ENCODE data around the gene ZNF578.
"Not testable (repeated sequence)": the region's sequence is repeated elsewhere in the genome, so short reads cannot be mapped to it uniquely, and the experiment has no call there.

Gene ZNF578

DNA sequence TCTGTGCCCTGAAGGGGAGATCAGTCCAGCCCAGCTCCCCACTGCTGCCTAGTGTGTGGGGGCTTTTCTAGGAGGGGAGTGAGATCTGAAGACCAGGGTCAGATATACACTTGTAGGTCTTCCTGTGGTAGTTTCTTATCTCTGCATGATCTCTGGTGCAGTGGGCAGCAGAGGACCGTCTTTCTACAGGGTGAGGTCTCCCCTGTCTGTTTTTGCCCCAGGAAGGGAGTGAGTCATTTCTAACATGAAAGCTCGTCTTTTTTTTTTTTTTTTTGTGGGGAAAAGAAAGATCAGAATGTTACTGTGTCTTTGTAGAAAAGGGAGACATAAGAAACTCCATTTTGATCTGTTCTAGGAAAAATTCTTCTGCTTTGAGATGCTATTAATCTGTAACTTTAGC is 65.3 kb downstream of the ZNF578 start:
- DNase-seq, result no peak

DNA sequence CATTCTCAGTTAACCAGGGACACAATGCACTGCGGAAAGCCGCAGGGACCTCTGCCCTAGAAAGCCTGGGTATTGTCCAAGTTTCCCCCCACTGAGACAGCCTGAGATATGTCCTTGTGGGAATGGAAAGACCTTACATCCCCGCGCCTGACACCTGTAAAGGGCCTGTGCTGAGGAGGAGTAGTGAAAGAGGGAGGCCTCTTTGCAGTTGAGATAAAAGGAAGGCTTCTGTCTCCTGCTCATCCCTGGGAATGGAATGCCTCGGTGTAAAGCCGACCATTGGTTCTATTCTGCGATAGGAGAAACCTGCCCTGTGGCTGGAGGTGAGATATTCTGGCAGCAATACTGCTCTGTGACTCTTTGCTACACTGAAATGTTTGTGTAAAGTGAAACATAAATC is 65.8 kb downstream of the ZNF578 start:
- not testable (repeated sequence) for DNase-seq

DNA sequence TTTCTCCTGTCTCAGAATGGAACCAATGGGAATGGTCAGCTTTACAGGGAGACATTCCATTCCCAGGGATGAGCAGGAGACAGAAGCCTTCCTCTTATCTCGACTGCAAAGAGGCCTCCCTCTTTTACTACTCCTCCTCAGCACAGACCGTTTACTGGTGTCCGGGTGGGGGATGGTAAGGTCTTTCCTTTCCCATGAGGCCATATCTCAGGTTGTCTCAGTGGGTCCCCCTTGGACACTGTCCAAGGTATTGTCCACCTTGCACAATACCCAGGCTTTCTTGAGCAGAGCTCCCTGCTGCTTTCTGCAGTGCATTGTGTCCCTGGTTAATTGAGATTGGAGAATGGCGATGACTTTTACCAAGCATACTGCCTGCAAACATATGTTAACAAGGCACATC is 66.7 kb downstream of the ZNF578 start:
- DNase-seq, result no peak

DNA sequence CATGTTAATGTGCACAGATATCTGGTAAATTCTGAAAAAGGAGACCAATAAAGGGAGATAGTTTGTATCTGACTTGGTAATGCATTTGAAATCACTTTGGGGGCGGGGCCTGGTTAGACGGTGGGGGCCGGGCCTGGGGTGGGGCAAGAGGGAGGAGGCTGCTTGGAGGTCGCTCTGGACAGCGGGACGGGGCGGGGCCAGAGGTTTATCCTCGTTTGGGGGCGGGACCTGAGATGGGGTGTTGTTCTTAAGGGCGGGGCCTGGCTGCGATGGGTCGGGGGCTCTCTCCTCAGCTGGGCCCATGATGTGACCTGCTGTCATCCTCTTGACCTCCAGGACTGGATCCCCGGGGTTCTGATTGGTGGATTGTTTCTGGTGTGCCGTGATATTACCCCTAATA is 69.2 kb downstream of the ZNF578 start:
- DNase-seq, result no peak

DNA sequence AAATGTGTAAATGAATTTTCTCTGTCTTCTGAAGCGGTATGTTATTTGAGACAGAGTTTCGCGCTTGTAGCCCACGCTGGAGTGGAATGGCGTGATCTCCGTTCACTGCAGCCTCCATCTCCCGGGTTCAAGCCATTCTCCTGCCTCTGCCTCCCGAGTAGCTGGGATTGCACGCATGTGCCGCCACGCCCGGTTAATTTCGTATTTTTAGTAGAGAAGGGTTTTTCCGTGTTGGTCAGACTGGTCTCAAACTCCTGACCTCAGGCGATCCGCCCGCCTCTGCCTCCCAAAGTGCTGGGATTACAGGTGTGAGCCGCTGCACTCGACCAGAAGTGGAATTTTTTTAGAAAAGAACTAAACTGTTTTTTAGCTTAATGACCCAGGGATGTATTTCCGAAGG is 70.7 kb downstream of the ZNF578 start:
- no peak for DNase-seq

DNA sequence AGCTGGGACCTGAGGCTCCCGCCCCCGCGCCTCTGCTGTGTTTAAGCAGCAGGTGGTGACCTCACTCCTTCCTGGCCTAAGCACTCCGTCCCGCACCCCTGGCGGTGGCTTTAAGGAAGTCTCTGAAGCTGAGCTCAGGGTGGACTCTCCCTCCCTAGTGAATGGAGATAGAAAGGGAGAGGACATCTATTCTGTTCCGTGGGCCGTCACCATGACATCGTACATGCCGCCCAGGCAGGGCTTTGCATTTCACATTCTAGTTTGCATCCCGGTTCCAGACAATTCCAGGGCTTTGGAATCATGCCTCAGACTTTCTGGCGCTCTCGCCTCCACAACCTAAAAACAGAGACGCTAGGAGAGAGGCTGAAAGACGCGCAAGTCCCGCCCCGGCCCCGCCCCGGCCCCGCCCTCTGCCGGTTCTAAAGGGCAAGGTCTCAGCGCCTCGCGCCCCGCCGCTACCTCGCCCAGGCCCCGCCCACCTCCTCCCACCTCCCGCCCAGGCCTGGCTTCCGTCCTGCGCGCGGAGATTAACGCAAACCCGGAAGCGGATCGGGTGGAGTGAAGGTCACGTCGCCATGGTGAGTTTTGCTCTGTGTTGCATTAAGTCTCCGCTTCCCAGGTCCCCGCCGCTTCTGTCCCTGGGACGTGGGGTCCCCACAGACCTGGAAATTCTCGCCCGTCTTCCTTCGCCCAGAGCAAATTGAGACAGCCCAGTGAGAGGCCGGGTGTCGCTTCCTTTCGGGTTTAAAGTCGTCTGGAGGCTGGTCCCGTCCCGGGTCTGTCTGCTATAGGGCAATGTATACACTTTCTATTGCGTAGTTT is 74.0 kb downstream of the ZNF578 start, which contains the start of gene ZNF808:
ZNF808 (plus strand) TSS at position 535 of the 822 bp plus-strand sequence. CDS start 15,617 bp downstream, outside the sequence.
- DNase-seq, result peak; percentile 81

DNA sequence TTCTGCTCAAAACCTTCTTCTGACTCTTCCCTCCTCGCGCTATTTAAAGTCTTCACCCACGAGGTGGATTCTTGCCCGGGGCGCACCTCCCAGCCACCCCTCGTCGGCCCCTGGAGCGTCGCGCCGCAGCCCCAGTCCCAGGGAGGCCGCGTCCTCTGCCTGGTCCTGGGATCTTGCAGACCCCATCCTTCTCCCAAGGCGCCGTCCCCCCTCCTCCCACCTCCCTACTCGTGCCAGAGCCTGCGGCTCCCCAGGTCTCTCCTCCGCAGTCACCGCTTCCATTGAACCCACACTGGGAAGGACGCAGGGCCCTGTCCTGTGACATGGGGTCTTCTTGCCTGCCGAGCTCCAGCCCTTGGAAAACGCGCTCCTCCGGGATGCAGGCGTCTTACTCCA is 74.6 kb downstream of the ZNF578 start:
- no peak for DNase-seq

DNA sequence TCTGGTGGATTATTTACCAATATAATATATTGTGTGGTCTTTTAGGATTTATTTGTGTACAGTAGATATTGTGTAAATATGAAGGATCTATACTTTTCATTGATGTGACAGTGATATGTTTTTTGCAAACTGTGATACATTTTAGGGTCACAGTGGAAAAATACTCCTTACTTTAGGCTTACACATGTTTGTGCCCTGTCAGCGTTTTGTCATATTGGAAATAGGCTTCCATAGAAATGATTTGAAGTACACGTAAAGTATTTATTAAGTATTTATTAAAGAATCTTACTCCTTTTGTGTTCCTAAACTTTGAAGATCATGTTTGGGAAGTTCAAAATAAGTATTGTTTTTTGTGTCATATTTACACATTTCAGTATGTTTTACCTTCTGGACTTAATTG is 79.1 kb downstream of the ZNF578 start:
- no peak for DNase-seq

DNA sequence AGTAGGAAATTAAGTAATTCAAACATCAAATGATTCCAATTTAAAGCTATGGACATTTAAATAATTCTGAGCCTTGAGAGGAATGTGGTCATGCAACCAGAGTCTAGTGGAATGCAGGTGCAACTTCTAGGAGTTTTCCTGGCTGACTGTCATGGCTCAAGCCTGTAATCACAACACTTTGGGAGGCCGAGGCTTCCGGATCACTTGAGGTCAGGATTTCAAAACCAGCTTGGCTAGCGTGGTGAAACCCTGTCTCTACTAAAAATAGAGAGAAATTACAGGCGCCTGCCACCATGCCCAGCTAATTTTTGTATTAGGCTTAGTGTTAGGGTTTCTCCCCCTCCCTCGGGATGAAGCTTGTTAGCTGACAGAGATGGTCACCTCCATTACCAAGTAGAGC is 80.5 kb downstream of the ZNF578 start:
- no peak for DNase-seq

DNA sequence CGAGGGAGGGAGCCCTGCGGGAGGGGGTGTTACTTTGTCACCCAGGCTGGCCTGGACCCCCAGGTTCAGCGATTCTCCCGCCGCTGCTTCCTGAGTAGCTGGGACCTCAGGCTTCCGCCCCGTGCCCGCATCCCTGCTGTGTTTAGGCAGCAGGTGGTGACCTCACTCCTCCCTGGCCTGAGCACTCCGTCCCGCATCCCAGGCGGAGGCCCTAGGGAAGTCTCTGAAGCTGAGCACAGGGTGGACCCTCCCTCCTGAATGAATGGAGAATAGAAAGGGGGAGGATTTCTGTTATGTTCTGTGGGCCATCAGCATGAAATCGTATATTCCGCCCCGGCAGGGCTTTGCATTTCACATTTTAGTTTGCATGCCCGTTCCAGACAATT is 82.0 kb downstream of the ZNF578 start:
- DNase-seq, result not testable (repeated sequence)

DNA sequence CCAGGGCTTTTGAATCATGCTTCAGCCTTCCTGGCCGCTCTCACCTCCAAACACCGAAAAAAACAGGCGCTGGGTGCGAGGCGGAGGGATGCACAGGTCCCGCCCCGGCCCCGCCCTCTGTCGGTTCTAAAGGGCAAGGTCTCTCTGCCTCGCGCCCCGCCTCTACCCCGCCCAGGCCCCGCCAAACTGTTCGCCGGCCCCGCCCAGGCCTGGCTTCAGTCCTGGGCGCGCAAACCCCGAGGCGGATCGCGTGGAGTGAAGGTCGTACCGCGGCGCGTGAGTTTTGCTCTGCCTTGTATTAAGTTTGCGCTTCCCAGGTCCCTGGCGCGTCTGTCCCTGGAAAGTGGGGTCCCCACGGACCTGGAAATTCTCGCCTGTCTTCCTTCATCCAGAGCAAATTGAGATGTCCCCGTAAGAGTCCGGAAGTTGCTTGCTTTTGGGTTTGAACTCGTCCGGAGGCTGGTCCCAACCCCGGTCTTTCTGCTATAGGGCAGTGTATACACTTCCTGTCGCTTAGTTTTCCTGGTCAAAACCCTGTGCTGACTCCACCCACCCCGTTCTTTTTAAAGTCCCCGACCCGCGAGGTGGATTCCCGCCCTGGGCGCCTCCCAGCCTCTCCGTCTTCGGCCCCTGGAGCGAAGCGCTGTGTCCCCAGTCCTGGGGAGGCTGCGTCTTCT is 82.6 kb downstream of the ZNF578 start:
- no peak for DNase-seq

DNA sequence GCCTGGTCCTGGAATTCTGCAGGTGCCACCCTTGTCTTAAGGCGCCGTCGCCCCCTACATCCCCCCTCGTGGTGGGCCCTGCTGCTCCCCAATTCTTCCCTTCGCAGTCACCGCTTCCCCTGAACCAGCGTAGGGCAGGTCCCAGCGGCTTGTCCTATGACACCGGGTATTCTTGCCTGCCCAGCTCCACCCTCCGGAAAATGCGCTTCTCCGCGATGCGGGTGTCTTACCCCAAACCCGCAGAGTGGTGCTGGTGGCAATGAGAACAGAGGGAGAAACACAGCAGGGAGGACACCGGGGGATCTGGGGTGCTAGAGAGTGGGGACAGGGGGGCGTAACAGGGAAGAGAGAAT is 83.1 kb downstream of the ZNF578 start:
- DNase-seq, result no peak

DNA sequence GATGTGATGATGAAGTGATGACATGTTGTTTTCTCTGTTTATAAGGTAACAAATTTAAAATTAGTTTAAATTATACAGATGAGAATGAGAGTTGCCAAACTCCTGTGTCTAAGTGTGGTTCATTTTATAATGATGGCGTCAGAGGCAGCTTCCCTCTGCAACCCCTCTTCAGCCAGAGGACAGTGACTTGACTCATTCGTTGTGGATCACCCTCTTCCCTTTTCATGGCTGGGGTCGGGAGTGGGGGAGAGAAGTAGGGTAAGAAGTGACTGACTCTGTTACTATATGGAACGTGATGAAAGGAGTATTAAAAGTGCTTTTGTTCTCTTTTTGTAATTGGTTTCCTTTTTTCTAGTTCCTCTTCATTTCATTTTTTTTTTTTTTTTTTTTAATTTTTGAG is 85.5 kb downstream of the ZNF578 start:
- not testable (repeated sequence) for DNase-seq

DNA sequence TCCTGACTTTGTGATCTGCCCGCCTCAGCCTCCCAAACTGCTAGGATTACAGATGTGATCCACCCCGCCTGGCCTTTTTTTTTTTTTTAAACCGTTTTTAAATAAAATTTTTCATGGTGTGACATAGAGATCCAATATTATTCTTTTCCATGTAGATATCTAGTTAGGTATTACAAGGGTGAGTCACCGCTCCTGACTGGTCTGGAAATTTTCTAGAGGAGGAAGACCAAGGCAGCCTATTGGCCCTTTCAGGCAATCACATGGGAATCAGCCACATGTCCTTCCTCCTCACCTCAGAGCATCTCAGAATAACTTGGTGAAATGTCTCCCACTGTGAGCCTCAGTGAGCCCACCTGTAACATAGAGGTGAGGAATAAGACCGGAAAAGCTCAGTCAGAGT is 87.8 kb downstream of the ZNF578 start:
- DNase-seq, result not testable (repeated sequence)

DNA sequence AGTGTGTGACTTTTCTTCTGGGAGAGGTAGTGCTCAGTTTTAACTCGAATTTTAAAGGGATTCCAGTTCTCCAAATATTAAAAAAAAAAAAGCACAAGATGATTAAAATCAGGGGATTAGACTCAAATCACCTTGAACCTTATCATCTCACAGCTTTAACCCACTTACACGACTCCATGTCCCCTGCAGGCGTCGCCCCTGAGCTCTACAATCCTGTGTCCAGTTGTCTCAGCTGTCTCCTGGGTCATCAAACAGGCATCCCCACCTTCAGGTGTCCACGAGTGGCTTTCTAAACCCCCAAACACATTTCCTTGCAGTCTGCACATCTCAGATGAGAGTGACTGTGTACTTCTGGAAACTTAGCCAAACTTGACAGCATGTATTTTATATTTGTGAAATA is 88.3 kb downstream of the ZNF578 start:
- DNase-seq, result no peak

DNA sequence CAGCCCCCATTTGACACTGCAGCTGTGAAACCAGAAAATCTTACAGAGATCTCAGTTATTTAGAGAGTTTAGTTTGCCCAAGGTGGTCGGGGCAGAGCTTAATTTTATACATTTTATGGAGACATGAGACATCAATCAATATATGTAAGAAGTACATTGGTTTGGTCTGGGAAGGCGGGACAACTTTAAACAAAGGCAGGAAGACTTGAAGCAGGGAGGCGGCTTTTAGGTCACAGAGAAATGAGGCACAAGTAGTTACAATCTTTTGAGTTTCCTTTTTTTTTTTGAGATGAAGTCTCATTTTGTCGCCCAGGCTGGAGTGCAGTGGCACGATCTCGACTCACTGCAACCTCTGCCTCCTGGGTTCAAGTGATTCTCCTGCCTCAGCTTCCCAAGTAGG is 89.2 kb downstream of the ZNF578 start:
- DNase-seq, result not testable (repeated sequence)

DNA sequence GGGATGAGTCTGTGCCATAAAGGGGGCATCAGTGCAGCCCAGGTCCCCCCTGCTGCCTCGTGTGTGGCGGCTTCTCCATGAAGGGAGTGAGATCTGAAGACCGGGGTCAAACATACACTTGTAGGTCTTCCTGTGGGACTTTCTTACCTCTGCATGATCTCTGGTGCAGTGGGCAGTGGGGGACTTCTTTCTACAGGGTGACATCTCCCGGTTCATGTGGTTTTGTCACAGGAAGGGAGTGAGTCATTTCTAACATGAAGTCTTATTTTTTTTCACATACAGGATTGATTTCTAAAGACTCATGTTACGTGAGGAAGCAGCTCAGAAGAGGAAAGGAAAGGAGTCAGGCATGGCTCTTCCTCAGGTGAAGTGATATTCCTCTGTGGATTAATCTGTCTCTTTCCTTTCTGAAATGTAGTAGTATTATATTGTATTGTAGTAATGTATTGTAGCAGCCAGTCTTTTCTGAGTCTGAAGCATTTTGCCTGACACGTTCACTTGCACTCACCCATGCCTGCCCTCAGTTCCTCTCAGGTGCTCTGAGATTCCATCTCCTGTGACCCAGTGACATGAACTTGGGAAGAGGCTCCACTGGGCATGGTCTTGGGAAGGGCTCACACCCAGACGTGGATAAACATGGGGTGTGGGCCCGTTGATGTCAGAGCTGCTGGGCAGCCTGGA is 89.8 kb downstream of the ZNF578 start:
- no peak for DNase-seq

DNA sequence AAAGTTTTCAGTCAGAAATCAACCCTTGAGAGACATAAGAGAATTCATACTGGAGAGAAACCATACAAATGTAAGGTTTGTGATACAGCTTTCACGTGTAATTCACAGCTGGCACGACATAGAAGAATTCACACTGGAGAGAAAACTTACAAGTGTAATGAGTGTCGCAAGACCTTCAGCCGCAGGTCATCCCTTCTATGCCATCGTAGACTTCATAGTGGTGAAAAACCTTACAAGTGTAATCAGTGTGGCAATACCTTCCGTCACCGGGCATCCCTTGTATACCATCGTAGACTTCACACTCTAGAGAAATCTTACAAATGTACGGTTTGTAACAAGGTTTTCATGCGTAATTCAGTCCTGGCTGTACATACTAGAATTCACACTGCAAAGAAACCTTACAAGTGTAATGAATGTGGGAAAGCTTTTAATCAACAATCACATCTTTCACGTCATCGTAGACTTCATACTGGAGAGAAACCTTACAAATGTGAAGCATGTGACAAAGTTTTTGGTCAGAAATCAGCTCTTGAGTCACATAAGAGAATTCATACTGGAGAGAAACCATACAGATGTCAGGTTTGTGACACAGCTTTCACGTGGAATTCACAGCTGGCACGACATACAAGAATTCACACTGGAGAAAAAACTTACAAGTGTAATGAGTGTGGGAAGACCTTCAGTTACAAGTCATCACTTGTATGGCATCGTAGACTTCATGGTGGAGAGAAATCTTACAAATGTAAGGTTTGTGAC is 101.0 kb downstream of the ZNF578 start:
- DNase-seq, result no peak

DNA sequence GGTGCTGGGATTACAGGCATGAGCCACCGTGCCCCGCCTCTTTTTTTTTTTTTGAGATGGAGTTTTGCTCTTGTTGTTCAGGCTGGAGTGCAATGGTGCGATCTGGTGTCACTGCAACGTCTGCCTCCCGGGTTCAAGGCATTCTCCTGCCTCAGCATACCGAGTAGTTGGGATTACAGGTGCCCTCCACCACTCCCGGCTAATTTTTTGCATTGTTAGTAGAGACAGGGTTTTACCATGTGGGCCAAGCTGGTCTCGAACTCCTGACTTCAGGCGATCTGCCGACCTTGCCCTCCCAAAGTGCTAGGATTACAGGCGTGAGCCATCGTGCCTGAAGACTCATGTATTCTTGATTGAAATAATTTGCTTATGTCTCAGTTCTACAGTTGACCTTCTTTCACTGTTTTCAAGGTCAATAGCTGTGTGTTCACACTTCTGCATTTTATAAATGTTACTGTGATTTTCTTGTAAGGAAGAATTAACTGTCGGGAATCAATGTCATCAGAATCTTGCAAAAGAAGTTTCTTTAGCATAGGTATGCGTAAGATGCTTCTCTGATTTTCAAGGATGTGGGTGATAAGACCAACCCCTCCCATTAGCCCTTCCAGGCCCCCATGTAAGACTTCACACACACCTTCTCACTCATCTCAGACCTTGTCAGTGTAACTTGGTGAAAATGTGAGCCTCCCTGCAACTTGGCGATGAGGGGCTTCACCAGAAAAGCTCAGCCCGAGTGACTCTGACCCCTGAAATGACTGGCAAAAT is 104.1 kb downstream of the ZNF578 start:
- no peak for DNase-seq

DNA sequence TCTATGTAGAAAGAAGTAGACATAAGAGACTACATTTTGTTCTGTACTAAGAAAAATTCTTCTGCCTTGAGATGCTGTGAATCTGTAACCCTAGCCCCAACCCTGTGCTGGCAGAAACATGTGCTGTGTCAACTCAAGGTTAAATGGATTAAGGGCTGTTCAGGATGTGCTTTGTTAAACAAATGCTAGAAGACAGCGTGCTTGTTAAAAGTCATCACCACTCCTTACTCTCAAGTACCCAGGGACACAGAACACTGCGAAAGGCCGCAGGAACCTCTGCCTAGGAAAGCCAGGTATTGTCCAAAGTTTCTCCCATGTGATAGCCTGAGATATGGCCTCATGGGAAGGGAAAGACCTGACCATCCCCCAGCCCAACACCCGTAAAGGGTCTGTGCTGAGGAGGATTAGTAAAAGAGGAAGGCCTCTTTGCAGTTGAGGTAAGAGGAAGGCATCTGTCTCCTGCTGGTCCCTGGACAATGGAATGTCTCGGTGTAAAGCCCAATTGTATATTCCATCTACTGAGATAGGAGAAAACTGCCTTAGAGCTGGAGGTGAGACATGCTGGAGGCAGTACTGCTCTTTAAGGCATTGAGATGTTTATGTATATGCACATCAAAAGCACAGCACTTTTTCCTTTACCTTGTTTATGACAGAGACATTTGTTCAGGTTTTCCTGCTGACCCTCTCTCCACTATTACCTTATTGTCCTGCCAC is 105.5 kb downstream of the ZNF578 start:
- not testable (repeated sequence) for DNase-seq

DNA sequence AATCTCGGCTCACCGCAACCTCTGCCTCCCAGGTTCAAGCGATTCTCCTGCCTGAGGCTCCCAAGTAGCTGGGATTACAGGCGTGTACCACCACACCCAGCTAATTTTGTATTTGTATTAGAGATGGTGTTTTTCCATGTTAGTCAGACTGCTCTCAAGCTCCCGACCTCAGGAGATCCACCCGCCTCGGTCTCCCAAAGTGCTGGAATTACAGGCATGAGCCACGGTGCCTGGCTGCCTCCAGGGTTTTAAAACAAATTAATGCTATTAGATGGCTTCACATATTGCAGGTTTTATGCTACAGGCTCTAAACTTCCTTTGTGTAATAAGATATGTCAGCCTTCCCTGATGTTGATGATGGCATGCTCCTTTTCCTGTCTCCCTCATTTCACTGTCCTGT is 108.3 kb downstream of the ZNF578 start:
- not testable (repeated sequence) for DNase-seq

Measured in NCI-H510A treated with DMSO at 0.1 percent for 48 hours (cell line).